Measurements from ENCODE around the gene SERPINB6.

SERPINB6 gene

GRCh38 chr6:2959909-2960719, 11.3 kb downstream of the SERPINB6 start:
- TF ChIP-seq CTCF (IDR thresholded peaks at IDR 0.05; ENCODE audit: extremely low read depth, insufficient read depth, missing control alignments) = no peak
- in situ Hi-C loops (cut with MboI; ENCODE audit: low pct_unique_long_range_greater_than_20kb, low sequenced_read_pairs, unreplicated experiment) = no loop called here
- no peak for DNase-seq (ENCODE audit: low spot score)

GRCh38 chr6:2958776-2959175, 12.6 kb downstream of the SERPINB6 start:
- DNase-seq (ENCODE audit: low spot score) = no peak
- in situ Hi-C loops (cut with MboI; ENCODE audit: low pct_unique_long_range_greater_than_20kb, low sequenced_read_pairs, unreplicated experiment) = no loop called here
- no peak for TF ChIP-seq CTCF (IDR thresholded peaks at IDR 0.05; ENCODE audit: extremely low read depth, insufficient read depth, missing control alignments)

GRCh38 chr6:2958331-2958711, 13.0 kb downstream of the SERPINB6 start:
- TF ChIP-seq CTCF (IDR thresholded peaks at IDR 0.05; ENCODE audit: extremely low read depth, insufficient read depth, missing control alignments) = no peak
- DNase-seq (ENCODE audit: low spot score) = no peak
- in situ Hi-C loops (cut with MboI; ENCODE audit: low pct_unique_long_range_greater_than_20kb, low sequenced_read_pairs, unreplicated experiment) = no loop called here

- in situ Hi-C loops (cut with MboI; ENCODE audit: low pct_unique_long_range_greater_than_20kb, low sequenced_read_pairs, unreplicated experiment) = no loop called here
- no peak for TF ChIP-seq CTCF (IDR thresholded peaks at IDR 0.05; ENCODE audit: extremely low read depth, insufficient read depth, missing control alignments)
- DNase-seq (ENCODE audit: low spot score) = no peak
These were observed 13.6 kb downstream of the SERPINB6 start for GRCh38 chr6:2957696-2958330.

- no peak for TF ChIP-seq CTCF (IDR thresholded peaks at IDR 0.05; ENCODE audit: extremely low read depth, insufficient read depth, missing control alignments)
- in situ Hi-C loops (cut with MboI; ENCODE audit: low pct_unique_long_range_greater_than_20kb, low sequenced_read_pairs, unreplicated experiment) = no loop called here
- no peak for DNase-seq (ENCODE audit: low spot score)
These were observed 14.3 kb downstream of the SERPINB6 start for GRCh38 chr6:2956930-2957685.

GRCh38 chr6:2953098-2953497, 18.3 kb downstream of the SERPINB6 start:
- in situ Hi-C loops (cut with MboI; ENCODE audit: low pct_unique_long_range_greater_than_20kb, low sequenced_read_pairs, unreplicated experiment) = no loop called here
- no peak for DNase-seq (ENCODE audit: low spot score)
- TF ChIP-seq CTCF (IDR thresholded peaks at IDR 0.05; ENCODE audit: extremely low read depth, insufficient read depth, missing control alignments) = no peak
